ENCODE measurements around the gene PLSCR1.
"Not testable (repeated sequence)": the region's sequence is repeated elsewhere in the genome, so short reads cannot be mapped to it uniquely, and the experiment has no call there.

PLSCR1 gene

DNA sequence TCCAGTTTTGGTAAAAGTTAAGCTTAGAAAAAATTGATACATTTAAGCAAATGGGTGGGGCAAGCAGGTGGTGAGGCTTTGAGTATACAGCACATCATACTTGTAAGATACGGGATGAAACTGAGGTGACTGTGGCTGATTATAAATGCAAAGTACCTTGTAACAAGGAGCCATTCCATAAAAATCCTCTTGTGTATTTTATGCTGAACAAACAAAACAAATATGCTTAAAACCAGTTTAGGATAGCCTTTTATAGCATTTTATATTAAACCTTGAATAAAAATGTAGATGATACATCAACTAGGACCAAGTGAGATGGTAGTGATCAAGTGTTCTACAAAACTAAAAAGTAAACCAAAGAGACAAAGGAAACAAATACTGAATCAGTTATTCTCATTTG is 3.4 kb downstream of the PLSCR1 start:
- no peak for TF ChIP-seq ZNF274 (IDR thresholded peaks at IDR 0.05; ENCODE audit: low read depth, low read length)
- H3K4me3 ChIP-seq (ENCODE audit: low read length), result peak overlapping the region; percentile 13; the same call in 1 of the 2 replicates

- H3K4me3 ChIP-seq (ENCODE audit: low read length), result no peak overlapping the region; the same call in 1 of the 2 replicates
- TF ChIP-seq ZNF274 (IDR thresholded peaks at IDR 0.05; ENCODE audit: low read depth, low read length), result no peak
Measured at GRCh38 chr3:146540236-146540635, 4.2 kb downstream of the PLSCR1 start.

DNA sequence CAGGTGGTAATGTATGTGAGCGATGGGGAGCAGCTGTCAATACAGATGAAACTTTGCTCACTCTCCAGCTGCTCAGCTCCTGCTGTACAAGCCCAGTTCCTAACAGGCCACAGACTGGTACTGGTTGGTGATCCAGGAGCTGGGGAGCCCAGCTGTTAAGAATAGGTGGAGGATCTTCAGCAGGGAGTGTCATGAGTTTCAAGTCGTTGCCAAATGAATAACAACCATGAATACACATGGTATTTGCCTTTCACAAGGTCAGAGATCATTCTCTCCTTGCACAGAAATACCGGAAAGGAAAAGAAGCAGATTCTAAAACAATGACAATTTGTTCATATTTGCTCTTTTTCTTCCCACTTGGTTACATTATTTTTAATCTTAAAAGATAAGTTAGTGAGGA is 5.1 kb downstream of the PLSCR1 start:
- no peak for TF ChIP-seq ZNF274 (IDR thresholded peaks at IDR 0.05; ENCODE audit: low read depth, low read length)
- H3K4me3 ChIP-seq (ENCODE audit: low read length), result no peak overlapping the region

GRCh38 chr3:146537603-146538002 is 6.8 kb downstream of the PLSCR1 start:
- TF ChIP-seq ZNF274 (IDR thresholded peaks at IDR 0.05; ENCODE audit: low read depth, low read length), result no peak

GRCh38 chr3:146536681-146537080 is 7.7 kb downstream of the PLSCR1 start:
- no peak overlapping the region for H3K4me3 ChIP-seq (ENCODE audit: low read length)
- TF ChIP-seq ZNF274 (IDR thresholded peaks at IDR 0.05; ENCODE audit: low read depth, low read length), result no peak

More at GRCh38 chr3:146537603-146538002, 6.8 kb downstream of the PLSCR1 start:
- no peak overlapping the region for H3K4me3 ChIP-seq (ENCODE audit: low read length)

GRCh38 chr3:146532406-146532805 is 12.0 kb downstream of the PLSCR1 start:
- no peak for TF ChIP-seq ZNF274 (IDR thresholded peaks at IDR 0.05; ENCODE audit: low read depth, low read length)
- no peak overlapping the region for H3K4me3 ChIP-seq (ENCODE audit: low read length)

DNA sequence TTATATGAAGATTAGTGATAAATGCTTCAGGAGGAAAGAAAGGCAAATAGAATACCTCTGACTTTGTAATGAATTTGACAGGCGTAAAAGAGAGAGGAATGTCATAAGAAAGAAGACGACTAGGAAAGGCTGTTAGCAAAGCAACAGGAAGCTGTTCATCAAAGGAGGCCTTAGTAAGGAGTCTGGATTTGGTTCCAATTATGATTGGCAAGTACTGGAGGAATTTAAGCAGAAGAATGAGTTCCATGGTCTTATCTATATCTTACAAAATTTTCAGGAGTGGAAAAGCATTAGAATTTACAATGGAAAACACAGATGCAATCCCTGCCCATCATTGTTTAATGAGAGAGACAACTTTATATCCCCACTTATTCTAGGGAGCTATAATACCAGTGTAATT is 13.8 kb downstream of the PLSCR1 start:
- no peak overlapping the region for H3K4me3 ChIP-seq (ENCODE audit: low read length)
- TF ChIP-seq ZNF274 (IDR thresholded peaks at IDR 0.05; ENCODE audit: low read depth, low read length), result no peak

DNA sequence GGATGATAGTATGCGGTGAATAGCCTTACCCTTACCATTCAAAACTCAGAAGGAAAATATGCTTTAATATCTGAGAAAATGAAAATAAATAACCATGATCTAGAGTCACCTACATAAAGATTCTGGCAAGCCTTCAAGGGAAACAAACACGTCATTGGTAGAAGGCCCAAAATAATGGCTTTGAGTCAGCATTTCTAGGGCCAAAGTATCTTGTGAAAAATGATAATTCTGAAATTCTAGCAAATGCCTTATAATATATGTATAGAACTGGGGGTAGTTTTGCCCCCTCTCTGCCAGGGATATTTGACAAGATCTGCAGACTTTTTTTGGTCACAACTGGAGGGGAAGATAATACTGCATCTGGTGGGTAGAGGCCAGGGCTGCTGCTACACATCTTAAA is 15.4 kb downstream of the PLSCR1 start:
- TF ChIP-seq ZNF274 (IDR thresholded peaks at IDR 0.05; ENCODE audit: low read depth, low read length), result no peak
- H3K4me3 ChIP-seq (ENCODE audit: low read length), result no peak overlapping the region

DNA sequence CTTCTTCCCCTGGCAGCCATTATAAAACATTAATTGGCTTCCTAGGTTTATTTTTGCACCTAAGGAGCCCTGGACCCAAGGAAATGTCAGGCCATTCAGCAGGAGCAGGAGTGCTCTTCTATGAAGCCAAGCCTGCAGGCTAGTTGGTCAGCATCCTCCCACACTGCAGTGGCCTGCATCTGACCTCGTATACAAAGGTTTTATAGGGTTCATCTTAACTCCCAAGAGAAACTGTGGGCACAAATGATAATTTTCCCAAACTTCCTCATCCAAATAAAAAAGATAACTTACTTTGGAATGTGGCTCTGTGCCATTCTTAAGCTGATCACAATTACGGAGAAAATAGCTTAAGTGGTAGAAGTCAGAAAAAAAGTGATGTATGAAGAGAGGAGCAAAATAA is 19.4 kb downstream of the PLSCR1 start:
- TF ChIP-seq ZNF274 (IDR thresholded peaks at IDR 0.05; ENCODE audit: low read depth, low read length), result no peak
- no peak overlapping the region for H3K4me3 ChIP-seq (ENCODE audit: low read length)

DNA sequence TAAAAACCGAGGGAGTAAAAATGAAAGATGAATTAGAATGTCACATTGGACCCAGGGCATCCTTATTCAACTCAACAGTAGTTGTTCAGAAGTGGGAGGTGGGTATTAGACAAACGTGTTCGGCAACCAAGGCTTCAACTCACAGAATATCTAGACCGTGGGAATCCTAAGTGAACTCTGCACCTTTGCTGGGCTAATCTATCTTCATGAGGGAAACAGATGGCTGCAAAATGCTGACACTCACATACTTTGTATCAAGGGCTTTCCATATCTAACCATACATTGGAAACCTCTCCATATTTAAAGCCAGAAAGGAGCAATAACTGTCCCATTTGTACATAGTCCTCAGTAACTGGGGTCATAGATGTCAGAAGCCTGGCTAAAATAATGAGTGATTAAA is 20.9 kb downstream of the PLSCR1 start:
- H3K4me3 ChIP-seq (ENCODE audit: low read length), result no peak overlapping the region
- no peak for TF ChIP-seq ZNF274 (IDR thresholded peaks at IDR 0.05; ENCODE audit: low read depth, low read length)

- not testable (repeated sequence) for H3K4me3 ChIP-seq (ENCODE audit: low read length)
Measured at GRCh38 chr3:146522174-146523158, 21.9 kb downstream of the PLSCR1 start.

DNA sequence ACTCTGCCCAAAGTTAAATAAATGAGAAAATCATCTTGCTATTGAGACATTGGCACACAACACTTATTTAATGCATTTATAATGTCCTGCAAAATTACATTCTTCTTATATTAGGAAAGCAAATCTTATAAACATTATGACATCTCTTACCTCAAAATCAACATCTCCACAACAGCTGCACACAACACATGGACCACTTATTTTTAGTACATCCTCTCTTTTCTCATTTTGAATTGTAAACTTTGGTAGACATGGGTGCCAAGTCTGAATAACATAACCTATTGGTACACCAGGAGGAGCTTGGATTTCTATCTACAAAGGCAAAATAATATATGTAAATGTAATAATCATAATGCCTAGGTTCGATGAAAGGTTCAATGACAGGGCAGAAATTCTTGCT is 23.0 kb downstream of the PLSCR1 start:
- H3K4me3 ChIP-seq (ENCODE audit: low read length), result no peak overlapping the region
- no peak for TF ChIP-seq ZNF274 (IDR thresholded peaks at IDR 0.05; ENCODE audit: low read depth, low read length)

- no peak overlapping the region for H3K4me3 ChIP-seq (ENCODE audit: low read length)
- TF ChIP-seq ZNF274 (IDR thresholded peaks at IDR 0.05; ENCODE audit: low read depth, low read length), result no peak
Measured at GRCh38 chr3:146519810-146520209, 24.6 kb downstream of the PLSCR1 start.

DNA sequence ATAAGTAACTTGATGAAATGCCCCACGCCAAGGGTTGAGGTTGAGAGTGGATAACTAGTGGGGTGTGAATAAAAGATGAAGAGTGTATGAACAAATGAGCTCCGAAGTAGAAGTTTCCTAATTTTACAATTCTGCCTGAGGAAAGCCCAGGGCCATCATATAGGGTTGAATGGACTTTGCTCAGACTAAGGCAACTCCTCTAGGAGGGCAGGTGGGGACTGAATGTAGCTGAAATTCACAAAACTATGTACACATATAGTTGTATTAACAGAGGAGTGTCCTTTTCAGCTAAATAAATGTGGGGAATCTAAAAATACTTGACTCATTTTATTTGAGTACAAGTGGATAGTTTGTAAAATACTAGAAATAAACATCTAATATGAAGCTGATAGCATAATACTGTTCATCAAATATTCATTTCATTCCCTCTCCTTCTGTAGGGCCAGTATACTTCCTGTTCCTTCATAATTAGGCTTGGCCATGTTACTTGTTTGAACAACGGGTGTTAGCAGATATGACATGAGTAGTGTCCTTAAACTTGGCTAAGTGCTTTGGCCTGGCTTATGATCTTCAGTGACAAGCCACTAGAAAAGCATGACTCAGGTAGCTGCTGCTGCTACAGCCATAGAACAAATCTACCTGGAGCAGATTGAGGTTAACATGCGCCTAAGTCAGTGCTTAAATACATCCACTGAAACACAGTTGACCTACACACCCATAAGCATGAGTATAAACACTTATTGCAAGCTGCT is 26.5 kb downstream of the PLSCR1 start:
- TF ChIP-seq ZNF274 (IDR thresholded peaks at IDR 0.05; ENCODE audit: low read depth, low read length), result no peak
- no peak overlapping the region for H3K4me3 ChIP-seq (ENCODE audit: low read length)

Measured in GM08714 (cell line).